WI38 (cell line): ENCODE data around the gene PAIP2.

Experiments
- H3K4me3 ChIP-seq: 2 replicates; pipeline ENCODE4 v1.5.1; 2011; ENCODE audit warnings: low read depth, mild to moderate bottlenecking, control low read depth, low read length
- CTCF ChIP-seq: IDR thresholded peaks from 2 replicates; pipeline ENCODE4 v1.5.1; 2012; ENCODE audit warnings: low read depth, mild to moderate bottlenecking, control low read depth, low read length

PAIP2 gene

GRCh38 chr5:139379626-139380449, 38.2 kb downstream of the PAIP2 start:
- H3K4me3 ChIP-seq: no peak overlapping the region
- no peak for TF ChIP-seq CTCF

- no peak for TF ChIP-seq CTCF
- H3K4me3 ChIP-seq: no peak overlapping the region
Observed at GRCh38 chr5:139381837-139382761, 40.4 kb downstream of the PAIP2 start.

- no peak overlapping the region for H3K4me3 ChIP-seq
- no peak for TF ChIP-seq CTCF
Observed at GRCh38 chr5:139382807-139383206, 41.2 kb downstream of the PAIP2 start.

- no peak within 1 kb of the TSS for H3K4me3 ChIP-seq
- TF ChIP-seq CTCF: no peak
Observed at GRCh38 chr5:139383275-139383992, 41.8 kb downstream of the PAIP2 start, which contains the start of gene SLC23A1. TSS of gene SLC23A1 (minus strand) at chr5:139383297. CDS start at chr5:139383253, 44 bp downstream.

- H3K4me3 ChIP-seq: no peak overlapping the region
- no peak for TF ChIP-seq CTCF
Observed at GRCh38 chr5:139383993-139384590, 42.4 kb downstream of the PAIP2 start.

GRCh38 chr5:139384591-139385051, 43.0 kb downstream of the PAIP2 start:
- H3K4me3 ChIP-seq: no peak overlapping the region
- no peak for TF ChIP-seq CTCF
